Fibroblast of lung (primary cell): ENCODE results near the gene HESX1. TPM values are rescaled to one million over a fixed set of nuclear protein-coding genes. Genes with fewer than 3 reads are reported as not detected.

Source experiments
- DNase-seq, 2 donors: peaks; one replicate each; pipeline versions ENCODE4 v3.0.0 to v3.0.0-alpha.2; 2010; ENCODE audit warnings: low read depth in 2 of 2
- H2AFZ ChIP-seq: 2 replicates; pipeline ENCODE4 v1.5.1; 2012; ENCODE audit warnings: low read length, control low read depth, inconsistent platforms
- H3K27ac ChIP-seq: 2 replicates; pipeline ENCODE4 v1.5.1; 2011; ENCODE audit warnings: low read length, control low read depth; ENCODE audit not compliant: insufficient read depth
- H3K27me3 ChIP-seq: 2 replicates; pipeline ENCODE4 v1.5.1; 2011; ENCODE audit warnings: mild to moderate bottlenecking, low read length; ENCODE audit not compliant: control insufficient read depth, insufficient read depth
- H3K36me3 ChIP-seq: 2 replicates; pipeline ENCODE4 v1.5.1; 2011; ENCODE audit warnings: low read length; ENCODE audit not compliant: control insufficient read depth, insufficient read depth
- H3K4me1 ChIP-seq: 2 replicates; pipeline ENCODE4 v1.5.1; 2011; ENCODE audit warnings: low read length; ENCODE audit not compliant: control insufficient read depth, insufficient read depth; ENCODE audit errors: extremely low read depth
- H3K4me2 ChIP-seq: 2 replicates; pipeline ENCODE4 v1.5.1; 2011; ENCODE audit warnings: low read length, control low read depth; ENCODE audit not compliant: insufficient read depth; ENCODE audit errors: extremely low read depth
- H3K4me3 ChIP-seq, 4 experiments: fragments of 200-600 bp in 1 of 4; sonication (generic) in 1 of 4; replicated peaks in 1 of 4; 2 replicates each; pipeline ENCODE4 v1.5.1; 2011 to 2016; ENCODE audit warnings: low read length in 4 of 4, low read depth in 3 of 4, mild to moderate bottlenecking in 3 of 4, control low read depth in 2 of 4, inconsistent platforms in 1 of 4, mixed read lengths in 1 of 4; ENCODE audit not compliant: insufficient read depth in 1 of 4; ENCODE audit errors: control extremely low read depth in 1 of 4
- H3K79me2 ChIP-seq: 2 replicates; pipeline ENCODE4 v1.5.1; 2012; ENCODE audit warnings: mild to moderate bottlenecking, low read length, inconsistent platforms; ENCODE audit not compliant: control insufficient read depth, insufficient read depth
- H3K9ac ChIP-seq: 2 replicates; pipeline ENCODE4 v1.5.1; 2011; ENCODE audit warnings: mild to moderate bottlenecking, low read length, control low read depth; ENCODE audit not compliant: insufficient read depth
- H3K9me3 ChIP-seq: 2 replicates; pipeline ENCODE4 v1.5.1; 2012; ENCODE audit warnings: low read depth, low read length; ENCODE audit not compliant: control insufficient read depth, insufficient read depth
- H4K20me1 ChIP-seq: 2 replicates; pipeline ENCODE4 v1.5.1; 2011; ENCODE audit warnings: low read length; ENCODE audit not compliant: control insufficient read depth, insufficient read depth; ENCODE audit errors: extremely low read depth
- EZH2 ChIP-seq: IDR thresholded peaks from 2 replicates; pipeline ENCODE4 v1.5.1; 2012; ENCODE audit warnings: low read length, control low read depth, mild to moderate bottlenecking; ENCODE audit errors: missing control alignments
- polyA plus RNA-seq, 2 donors: library from polyadenylated mRNA; depleted of rRNA in 1 of 2; stranded (reverse) in 1 of 2; unstranded in 1 of 2; fragments of >200 nt; gene quantifications; 2 replicates each; pipeline ENCODE4 v1.2.1, GENCODE V29; 2011 to 2012; ENCODE audit warnings: missing spikeins in 1 of 2
- total RNA-seq: library from RNA; depleted of rRNA; stranded (reverse); fragments of >200 nt; gene quantifications from 2 replicates; pipeline ENCODE4 v1.2.1, GENCODE V29; 2014
- TF ChIP-seq, protein P1 (sequence below), 2 donors: IDR thresholded peaks in 1 of 2; conservative IDR thresholded peaks in 1 of 2; 1 replicate in 1 of 2; 2 replicates in 1 of 2; pipeline ENCODE4 v1.5.1; 2011 to 2012; ENCODE audit warnings: low read length in 2 of 2, control low read depth in 1 of 2, inconsistent platforms in 1 of 2, low read depth in 1 of 2, mild to moderate bottlenecking in 1 of 2

HESX1 gene
- total and polyA plus RNA-seq, 2 donors (not counting 1 experiment from before 2014, with no cell fraction given), result 0.64 to 0.99 TPM

GRCh38 chr3:57221883-57222282 is 22.1 kb upstream of the HESX1 start:
- Histone ChIP-seq H3K27ac (no peak overlapping the region), H3K9ac (no peak overlapping the region), H3K4me1 (no peaks in the 10 kb centered on the region), H3K27me3 (no peaks in the 10 kb centered on the region), H4K20me1 (no peaks in the 10 kb centered on the region), H2AFZ (no peak overlapping the region), H3K36me3 (no peaks in the 10 kb centered on the region), H3K4me3 (no peak overlapping the region), H3K4me2 (no peak overlapping the region), H3K79me2 (no peaks in the 10 kb centered on the region), H3K9me3 (no peaks in the 10 kb centered on the region)
- TF ChIP-seq EZH2, result no peak
- TF ChIP-seq, protein P1, sequence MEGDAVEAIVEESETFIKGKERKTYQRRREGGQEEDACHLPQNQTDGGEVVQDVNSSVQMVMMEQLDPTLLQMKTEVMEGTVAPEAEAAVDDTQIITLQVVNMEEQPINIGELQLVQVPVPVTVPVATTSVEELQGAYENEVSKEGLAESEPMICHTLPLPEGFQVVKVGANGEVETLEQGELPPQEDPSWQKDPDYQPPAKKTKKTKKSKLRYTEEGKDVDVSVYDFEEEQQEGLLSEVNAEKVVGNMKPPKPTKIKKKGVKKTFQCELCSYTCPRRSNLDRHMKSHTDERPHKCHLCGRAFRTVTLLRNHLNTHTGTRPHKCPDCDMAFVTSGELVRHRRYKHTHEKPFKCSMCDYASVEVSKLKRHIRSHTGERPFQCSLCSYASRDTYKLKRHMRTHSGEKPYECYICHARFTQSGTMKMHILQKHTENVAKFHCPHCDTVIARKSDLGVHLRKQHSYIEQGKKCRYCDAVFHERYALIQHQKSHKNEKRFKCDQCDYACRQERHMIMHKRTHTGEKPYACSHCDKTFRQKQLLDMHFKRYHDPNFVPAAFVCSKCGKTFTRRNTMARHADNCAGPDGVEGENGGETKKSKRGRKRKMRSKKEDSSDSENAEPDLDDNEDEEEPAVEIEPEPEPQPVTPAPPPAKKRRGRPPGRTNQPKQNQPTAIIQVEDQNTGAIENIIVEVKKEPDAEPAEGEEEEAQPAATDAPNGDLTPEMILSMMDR (conservative IDR thresholded peaks at IDR 0.05 in 1 of 2, IDR thresholded peaks at IDR 0.05 in 1 of 2; ENCODE audit: low read depth in 1 of 2, low read length in 2 of 2), result peak; percentile 26 to 37
- DNase-seq, result peak; percentile 18 to 61

GRCh38 chr3:57206423-57206822 is 6.6 kb upstream of the HESX1 start:
- H3K9ac ChIP-seq, result no peak overlapping the region

DNA sequence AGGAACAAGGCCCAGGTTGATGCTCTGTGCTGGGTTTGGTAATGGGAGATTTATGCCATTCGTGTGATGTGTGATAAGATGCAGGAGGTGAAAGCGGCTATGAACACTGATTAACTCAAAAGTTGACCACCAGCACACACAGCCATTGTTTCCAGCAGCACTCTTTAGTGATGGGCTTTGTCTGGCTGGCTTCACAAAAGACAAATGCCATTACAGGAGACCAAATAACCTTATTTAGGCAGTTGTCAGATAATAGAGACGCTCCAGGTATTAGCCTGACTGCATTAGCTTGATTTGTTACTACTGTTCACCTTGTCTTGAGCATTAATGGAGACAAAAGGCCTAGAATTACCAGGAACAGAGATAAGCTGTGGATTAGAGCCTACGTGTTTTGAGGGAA is 5.1 kb downstream of the HESX1 start:
- Histone ChIP-seq H3K4me1 (no peaks in the 10 kb centered on the region), H3K36me3 (no peaks in the 10 kb centered on the region), H4K20me1 (no peaks in the 10 kb centered on the region), H3K27me3 (peaks cover 5% of the 10 kb centered on the region), H3K4me2 (no peak overlapping the region), H3K9ac (no peak overlapping the region), H2AFZ (no peak overlapping the region), H3K9me3 (no peaks in the 10 kb centered on the region), H3K27ac (no peak overlapping the region), H3K79me2 (no peaks in the 10 kb centered on the region), H3K4me3 (no peak overlapping the region)
- TF ChIP-seq EZH2, result no peak
- TF ChIP-seq, protein P1 (conservative IDR thresholded peaks at IDR 0.05 in 1 of 2, IDR thresholded peaks at IDR 0.05 in 1 of 2; ENCODE audit: low read depth in 1 of 2, low read length in 2 of 2), result no peak
- DNase-seq, result no peak

More at GRCh38 chr3:57206423-57206822, 6.6 kb upstream of the HESX1 start:
- Histone ChIP-seq H3K27me3 (no peaks in the 10 kb centered on the region), H3K36me3 (no peaks in the 10 kb centered on the region), H3K4me3 (no peak overlapping the region), H3K4me2 (no peak overlapping the region), H3K4me1 (no peaks in the 10 kb centered on the region), H3K9me3 (no peaks in the 10 kb centered on the region), H3K79me2 (no peaks in the 10 kb centered on the region), H3K27ac (no peak overlapping the region), H4K20me1 (no peaks in the 10 kb centered on the region), H2AFZ (no peak overlapping the region)
- TF ChIP-seq, protein P1 (conservative IDR thresholded peaks at IDR 0.05 in 1 of 2, IDR thresholded peaks at IDR 0.05 in 1 of 2; ENCODE audit: low read depth in 1 of 2, low read length in 2 of 2), result no peak
- no peak for TF ChIP-seq EZH2
- DNase-seq, result no peak
